ENCODE results near the gene ZBTB24.
"Not testable (repeated sequence)": the region's sequence is repeated elsewhere in the genome, so short reads cannot be mapped to it uniquely, and the experiment has no call there.

Gene ZBTB24

GRCh38 chr6:109471105-109471810, 11.8 kb downstream of the ZBTB24 start:
- DNase-seq (ENCODE audit: insufficient read length, low spot score) (no peak), FAIRE-seq (no peak)
- TF ChIP-seq POLR2A (IDR thresholded peaks at IDR 0.05; ENCODE audit: low read depth, low read length) = no peak

GRCh38 chr6:109469591-109470189, 13.3 kb downstream of the ZBTB24 start:
- FAIRE-seq = no peak
- TF ChIP-seq POLR2A (IDR thresholded peaks at IDR 0.05; ENCODE audit: low read depth, low read length) = no peak

GRCh38 chr6:109467696-109468095, 15.3 kb downstream of the ZBTB24 start:
- DNase-seq (ENCODE audit: insufficient read length, low spot score) (no peak), FAIRE-seq (no peak)
- no peak for TF ChIP-seq POLR2A (IDR thresholded peaks at IDR 0.05; ENCODE audit: low read depth, low read length)

More at GRCh38 chr6:109469591-109470189, 13.3 kb downstream of the ZBTB24 start:
- no peak for DNase-seq (ENCODE audit: insufficient read length, low spot score)

- DNase-seq (ENCODE audit: insufficient read length, low spot score) (no peak), FAIRE-seq (no peak)
- no peak for TF ChIP-seq POLR2A (IDR thresholded peaks at IDR 0.05; ENCODE audit: low read depth, low read length)
Measured at GRCh38 chr6:109466212-109466923, 16.7 kb downstream of the ZBTB24 start.

GRCh38 chr6:109465772-109466171, 17.2 kb downstream of the ZBTB24 start:
- no peak for DNase-seq (ENCODE audit: insufficient read length, low spot score)
- no peak for FAIRE-seq
- no peak for TF ChIP-seq POLR2A (IDR thresholded peaks at IDR 0.05; ENCODE audit: low read depth, low read length)

- DNase-seq (ENCODE audit: insufficient read length, low spot score) = no peak
- FAIRE-seq = no peak
- no peak for TF ChIP-seq POLR2A (IDR thresholded peaks at IDR 0.05; ENCODE audit: low read depth, low read length)
Measured at GRCh38 chr6:109461733-109462526, 21.1 kb downstream of the ZBTB24 start.

- DNase-seq (ENCODE audit: insufficient read length, low spot score); FAIRE-seq: not testable (repeated sequence)
Measured at GRCh38 chr6:109461205-109461604, 21.8 kb downstream of the ZBTB24 start.

GRCh38 chr6:109460161-109460829, 22.7 kb downstream of the ZBTB24 start:
- FAIRE-seq (no peak), DNase-seq (ENCODE audit: insufficient read length, low spot score) (no peak)
- TF ChIP-seq POLR2A (IDR thresholded peaks at IDR 0.05; ENCODE audit: low read depth, low read length) = no peak

GRCh38 chr6:109458774-109459531, 24.1 kb downstream of the ZBTB24 start:
- no peak for FAIRE-seq

GRCh38 chr6:109457562-109457996, 25.4 kb downstream of the ZBTB24 start:
- DNase-seq (ENCODE audit: insufficient read length, low spot score) = no peak
- no peak for FAIRE-seq
- TF ChIP-seq POLR2A (IDR thresholded peaks at IDR 0.05; ENCODE audit: low read depth, low read length) = no peak

More at GRCh38 chr6:109458774-109459531, 24.1 kb downstream of the ZBTB24 start:
- no peak for TF ChIP-seq POLR2A (IDR thresholded peaks at IDR 0.05; ENCODE audit: low read depth, low read length)
- DNase-seq (ENCODE audit: insufficient read length, low spot score) = no peak

- no peak for TF ChIP-seq POLR2A (IDR thresholded peaks at IDR 0.05; ENCODE audit: low read depth, low read length)
- DNase-seq (ENCODE audit: insufficient read length, low spot score) (no peak), FAIRE-seq (no peak)
Measured at GRCh38 chr6:109456710-109457561, 26.1 kb downstream of the ZBTB24 start.

- no peak for FAIRE-seq
- no peak for TF ChIP-seq POLR2A (IDR thresholded peaks at IDR 0.05; ENCODE audit: low read depth, low read length)
- DNase-seq (ENCODE audit: insufficient read length, low spot score) = no peak
Measured at GRCh38 chr6:109456111-109456583, 26.9 kb downstream of the ZBTB24 start.
